Measurements from ENCODE around the gene NLRP6.
"Not testable (repeated sequence)": the region's sequence is repeated elsewhere in the genome, so short reads cannot be mapped to it uniquely, and the experiment has no call there.

NLRP6 gene

DNA sequence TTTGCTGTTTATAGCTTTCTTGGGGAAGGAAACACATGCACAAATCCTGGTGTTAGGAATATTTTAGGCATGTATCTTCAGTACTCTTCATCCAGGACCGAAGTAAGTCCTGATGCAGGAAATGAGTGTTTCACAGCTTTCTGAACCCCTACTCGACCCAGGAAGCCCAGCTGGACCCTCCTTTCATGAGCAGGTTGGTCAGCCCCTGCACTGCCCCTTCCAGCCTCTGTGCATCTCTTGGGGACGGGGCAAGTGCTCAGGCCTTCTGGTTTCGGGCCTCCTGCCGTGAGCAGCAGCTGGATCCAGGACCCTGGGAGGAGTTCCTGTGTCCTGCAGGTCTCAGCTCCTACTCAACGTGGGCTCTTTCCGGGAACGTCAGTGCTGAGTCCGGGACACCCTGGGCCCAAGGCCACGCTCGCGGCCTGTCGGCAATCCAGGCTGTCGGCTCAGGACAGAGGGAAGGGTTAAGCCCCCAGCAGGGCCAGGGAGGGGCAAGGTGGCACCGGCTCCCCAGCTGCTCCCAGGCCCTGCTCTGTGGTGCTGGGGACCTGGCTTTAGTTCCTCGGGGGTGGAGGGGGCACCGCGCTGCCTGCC lies 31.9 kb downstream of the NLRP6 start:
- not testable (repeated sequence) for ATAC-seq

- peak; percentile 21 to 25 for ATAC-seq
Measured at GRCh38 chr11:311013-311748, 33.0 kb downstream of the NLRP6 start.

DNA sequence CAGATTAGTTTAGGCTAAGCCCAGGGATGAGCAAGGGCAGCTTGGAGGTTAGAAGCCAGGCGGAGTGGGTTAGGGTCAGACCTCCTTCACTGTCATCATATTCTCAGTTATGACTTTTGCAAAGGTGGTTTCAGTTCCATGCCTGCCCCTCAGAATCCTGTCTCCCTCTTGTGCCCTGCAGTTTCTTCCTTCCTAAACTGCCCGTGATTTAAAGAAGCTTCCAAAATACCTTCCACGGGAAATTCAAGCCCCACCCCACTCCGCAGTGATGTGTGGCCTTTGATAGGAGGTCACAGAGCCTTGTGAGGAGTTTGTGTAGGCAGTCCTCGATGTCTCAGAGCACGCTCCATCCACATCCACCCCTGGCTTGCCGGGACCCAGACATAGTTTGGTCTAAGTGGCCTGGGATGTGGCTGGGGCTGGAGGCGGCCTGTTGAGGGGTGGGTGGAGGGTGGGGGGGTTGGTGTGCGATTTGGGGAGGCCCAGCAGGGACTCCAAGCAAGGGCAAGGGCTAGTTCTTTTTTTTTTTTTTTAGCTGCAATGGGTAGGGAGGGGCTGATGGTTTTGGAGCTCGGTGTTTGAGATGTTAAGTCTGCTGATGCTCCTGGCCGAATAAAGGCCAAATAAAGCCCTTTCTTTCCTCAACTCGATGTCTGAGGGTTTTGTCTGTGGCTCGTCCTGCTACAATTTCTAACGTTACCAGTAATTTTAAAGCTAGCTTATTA lies 34.0 kb downstream of the NLRP6 start:
- ATAC-seq: no peak

- ATAC-seq: no peak
Measured at GRCh38 chr11:313304-313786, 35.1 kb downstream of the NLRP6 start.

DNA sequence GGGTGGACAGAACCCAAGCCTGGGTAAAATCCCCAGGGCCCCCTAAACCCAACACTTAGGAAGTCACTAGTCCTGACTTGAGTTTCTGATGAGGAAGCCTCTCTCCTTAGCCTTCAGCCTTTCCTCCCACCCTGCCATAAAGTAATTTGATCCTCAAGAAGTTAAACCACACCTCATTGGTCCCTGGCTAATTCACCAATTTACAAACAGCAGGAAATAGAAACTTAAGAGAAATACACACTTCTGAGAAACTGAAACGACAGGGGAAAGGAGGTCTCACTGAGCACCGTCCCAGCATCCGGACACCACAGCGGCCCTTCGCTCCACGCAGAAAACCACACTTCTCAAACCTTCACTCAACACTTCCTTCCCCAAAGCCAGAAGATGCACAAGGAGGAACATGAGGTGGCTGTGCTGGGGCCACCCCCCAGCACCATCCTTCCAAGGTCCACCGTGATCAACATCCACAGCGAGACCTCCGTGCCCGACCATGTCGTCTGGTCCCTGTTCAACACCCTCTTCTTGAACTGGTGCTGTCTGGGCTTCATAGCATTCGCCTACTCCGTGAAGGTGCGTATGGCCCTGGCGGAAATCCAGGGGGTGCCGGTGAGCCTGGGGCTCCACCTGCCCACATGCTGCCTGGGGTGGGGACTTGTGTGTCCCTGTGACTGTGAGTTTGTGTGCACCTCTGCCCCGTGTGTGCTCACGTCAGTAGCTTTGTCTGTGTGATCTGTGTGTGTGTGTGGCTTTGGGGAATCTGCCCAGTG lies 35.8 kb downstream of the NLRP6 start, which contains the start of gene IFITM1:
Gene IFITM1 (plus strand): TSS at position 254 of the 767 bp plus-strand sequence. CDS start 131 bp downstream, at position 385.
- peak; percentile 43 to 52 for ATAC-seq

DNA sequence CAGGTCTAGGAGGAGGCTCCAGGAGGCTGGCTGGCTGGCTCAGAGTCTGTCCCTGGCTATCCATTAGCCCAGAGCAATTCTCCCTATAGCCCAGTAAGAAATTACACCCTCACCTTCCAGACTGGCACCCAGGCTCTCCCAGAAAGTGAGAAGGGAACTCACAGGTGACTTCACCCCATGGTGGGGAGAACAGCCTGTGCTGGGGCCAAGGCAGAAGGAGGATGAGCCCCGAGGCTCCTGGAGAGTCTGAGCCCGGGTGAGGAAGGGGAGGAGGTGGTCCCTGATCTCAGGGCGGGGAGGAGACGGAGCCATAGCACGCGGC lies 36.3 kb downstream of the NLRP6 start:
- ATAC-seq: peak in 1 of 2 donors; percentile 2

DNA sequence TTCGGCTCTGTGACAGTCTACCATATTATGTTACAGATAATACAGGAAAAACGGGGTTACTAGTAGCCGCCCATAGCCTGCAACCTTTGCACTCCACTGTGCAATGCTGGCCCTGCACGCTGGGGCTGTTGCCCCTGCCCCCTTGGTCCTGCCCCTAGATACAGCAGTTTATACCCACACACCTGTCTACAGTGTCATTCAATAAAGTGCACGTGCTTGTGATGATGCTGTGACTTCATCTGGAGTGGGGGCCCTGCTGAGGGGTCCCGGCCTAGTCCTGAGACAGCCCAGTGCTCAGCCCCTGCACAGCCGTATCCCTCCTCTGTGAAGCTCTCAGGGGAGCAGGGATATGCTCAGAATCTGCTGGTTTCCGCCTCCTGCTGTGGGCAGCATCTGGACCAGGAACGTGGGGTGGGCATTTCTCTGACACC lies 36.9 kb downstream of the NLRP6 start:
- peak in 1 of 2 donors; percentile 7 for ATAC-seq

GRCh38 chr11:315516-315994 lies 37.3 kb downstream of the NLRP6 start:
- ATAC-seq: no peak

- no peak for ATAC-seq
Measured at GRCh38 chr11:316031-316701, 38.0 kb downstream of the NLRP6 start.

GRCh38 chr11:316891-317301 lies 38.7 kb downstream of the NLRP6 start:
- no peak for ATAC-seq

- peak in 1 of 2 donors; percentile 15 for ATAC-seq
Measured at GRCh38 chr11:317668-318404, 39.6 kb downstream of the NLRP6 start.

DNA sequence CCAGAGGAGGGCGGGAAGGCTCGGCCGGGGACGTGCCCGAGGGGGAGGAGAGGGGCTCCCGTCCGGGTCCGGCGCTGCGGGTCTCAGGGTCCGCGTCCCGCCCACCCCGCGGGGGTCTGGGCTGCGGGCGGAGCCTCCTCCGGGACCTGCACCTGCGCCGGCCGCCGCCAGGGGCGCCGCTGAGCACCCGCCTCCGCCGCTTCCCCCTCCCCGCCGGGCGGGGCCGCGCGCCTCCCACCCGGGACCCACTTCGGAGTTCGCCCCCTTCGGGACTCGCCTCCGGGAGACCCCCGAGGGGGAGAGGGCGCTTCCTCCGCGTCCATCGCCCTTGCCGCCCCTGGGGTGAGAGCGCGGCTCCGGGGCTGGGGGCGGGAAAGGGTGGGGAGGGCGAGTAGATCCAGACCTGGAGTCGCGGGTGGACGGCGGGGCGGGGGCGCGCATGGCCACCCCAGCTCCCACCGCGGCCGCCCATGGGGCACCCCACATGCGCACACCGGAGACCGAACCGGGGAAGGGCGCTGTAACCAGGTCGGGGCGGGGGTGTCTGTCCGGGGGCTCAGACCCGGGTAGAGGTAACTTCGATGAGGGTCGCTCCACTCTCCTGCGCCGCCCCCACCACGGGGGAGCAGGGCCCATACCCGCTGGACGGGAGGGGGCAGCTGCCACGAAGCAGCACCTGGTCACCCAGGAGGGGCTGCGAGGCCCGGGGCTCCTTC lies 40.4 kb downstream of the NLRP6 start:
- peak; percentile 29 to 33 for ATAC-seq

- ATAC-seq: not testable (repeated sequence)
Measured at GRCh38 chr11:319121-319887, 41.1 kb downstream of the NLRP6 start.

GRCh38 chr11:319888-320273 lies 41.7 kb downstream of the NLRP6 start:
- not testable (repeated sequence) for ATAC-seq

GRCh38 chr11:324156-324555 lies 45.9 kb downstream of the NLRP6 start:
- ATAC-seq: no peak

DNA sequence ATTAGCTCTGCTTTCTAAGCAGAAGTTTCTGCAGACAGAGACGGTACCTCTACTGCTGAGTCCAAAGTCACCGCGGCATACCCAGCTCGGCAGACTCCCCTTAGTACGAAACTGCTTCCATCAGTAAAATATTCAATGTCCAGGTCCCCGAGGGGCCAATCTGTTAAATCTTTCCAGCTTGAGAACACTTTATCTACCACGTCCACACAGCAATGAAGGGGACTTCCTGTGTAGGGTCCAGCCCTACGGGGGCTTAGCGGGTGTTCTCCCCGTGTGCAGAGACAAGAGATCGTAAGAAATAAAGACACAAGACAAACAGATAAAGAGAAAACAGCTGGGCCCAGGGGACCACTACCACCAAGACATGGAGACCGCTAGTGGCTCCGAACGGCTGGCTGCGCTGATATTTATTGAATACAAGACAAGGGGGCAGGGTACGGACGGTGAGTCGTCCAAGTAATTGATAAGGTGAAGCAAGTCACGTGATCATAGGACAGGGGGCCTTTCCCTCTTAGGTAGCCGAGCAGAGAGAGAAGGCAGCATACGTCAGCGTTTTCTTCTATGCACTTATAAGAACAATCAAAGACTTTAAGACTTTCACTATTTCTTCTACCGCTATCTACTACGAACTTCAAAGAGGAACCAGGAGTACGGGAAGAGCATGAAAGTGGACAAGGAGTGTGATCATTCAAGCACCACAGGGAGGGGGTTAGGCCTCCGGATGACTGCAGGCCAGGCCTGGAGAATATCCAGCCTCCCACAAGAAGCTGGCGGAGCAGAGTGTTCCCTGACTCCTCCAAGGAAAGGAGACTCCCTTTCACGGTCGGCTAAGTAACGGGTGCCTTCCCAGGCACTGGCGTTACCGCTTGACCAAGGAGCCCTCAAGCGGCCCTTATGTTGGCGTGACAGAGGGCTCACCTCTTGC lies 46.6 kb downstream of the NLRP6 start:
- not testable (repeated sequence) for ATAC-seq

- no peak for ATAC-seq
Measured at GRCh38 chr11:325796-326591, 47.8 kb downstream of the NLRP6 start.

DNA sequence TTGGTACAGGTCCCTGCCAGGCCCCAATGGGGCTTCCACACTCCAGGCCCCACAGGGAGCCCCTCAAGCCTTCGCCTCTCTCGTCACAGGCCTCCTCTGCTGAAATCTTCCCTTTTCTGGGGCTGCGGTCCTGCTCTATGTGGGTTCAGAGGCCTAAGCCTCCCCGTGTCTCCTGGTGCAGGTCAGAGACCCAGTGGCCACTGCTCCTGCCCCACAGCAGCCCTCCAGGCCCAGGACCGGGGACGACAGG lies 48.3 kb downstream of the NLRP6 start:
- ATAC-seq: peak in 1 of 2 donors; percentile 11
